ENCODE measurements around the gene ZNF280A.

The ZNF280A gene

GRCh38 chr22:22520020-22520656, at the start of gene ZNF280A:
Gene ZNF280A, minus strand, starts transcription at chr22:22520270. Its CDS starts 4,640 bp downstream, at chr22:22515630.
- no peak for DNase-seq

- DNase-seq = no peak
Measured at GRCh38 chr22:22569218-22569617, 49.1 kb upstream of the ZNF280A start.

GRCh38 chr22:22565981-22566380, 45.9 kb upstream of the ZNF280A start:
- DNase-seq = no peak

- DNase-seq = peak; percentile 88
Measured at GRCh38 chr22:22558972-22559603, 39.0 kb upstream of the ZNF280A start, which contains the start of gene PRAME. Gene PRAME, minus strand, starts transcription at chr22:22559265. Its CDS starts 2,433 bp downstream, at chr22:22556832.

GRCh38 chr22:22558071-22558971, 38.3 kb upstream of the ZNF280A start:
- no peak for DNase-seq

GRCh38 chr22:22556995-22557925, 37.2 kb upstream of the ZNF280A start:
- no peak for DNase-seq

GRCh38 chr22:22556578-22556977, 36.5 kb upstream of the ZNF280A start:
- DNase-seq = no peak

- DNase-seq = no peak
Measured at GRCh38 chr22:22555596-22555995, 35.5 kb upstream of the ZNF280A start.

GRCh38 chr22:22554587-22555284, 34.7 kb upstream of the ZNF280A start:
- DNase-seq = no peak

GRCh38 chr22:22553735-22554586, 33.9 kb upstream of the ZNF280A start:
- no peak for DNase-seq

- no peak for DNase-seq
Measured at GRCh38 chr22:22553141-22553540, 33.1 kb upstream of the ZNF280A start.

GRCh38 chr22:22552630-22553029, 32.6 kb upstream of the ZNF280A start:
- DNase-seq = no peak

- no peak for DNase-seq
Measured at GRCh38 chr22:22550789-22551434, 30.8 kb upstream of the ZNF280A start.

- no peak for DNase-seq
Measured at GRCh38 chr22:22548910-22549309, 28.8 kb upstream of the ZNF280A start.

GRCh38 chr22:22548317-22548716, 28.2 kb upstream of the ZNF280A start:
- no peak for DNase-seq

GRCh38 chr22:22547692-22548300, 27.7 kb upstream of the ZNF280A start:
- DNase-seq = no peak

GRCh38 chr22:22547226-22547625, 27.2 kb upstream of the ZNF280A start:
- DNase-seq = no peak

GRCh38 chr22:22546490-22546889, 26.4 kb upstream of the ZNF280A start:
- DNase-seq = no peak

GRCh38 chr22:22545084-22545483, 25.0 kb upstream of the ZNF280A start:
- DNase-seq = no peak
